HG03039 (cell line): ENCODE data around the gene RAI1.
"Not testable (repeated sequence)": the region's sequence is repeated elsewhere in the genome, so short reads cannot be mapped to it uniquely, and the experiment has no call there.

ENCODE experiments used
- ATAC-seq: cut with Tn5 transposase; IDR thresholded peaks from one replicate; pipeline ENCODE4 v1.9.1; 2021; ENCODE audit warnings: mild to moderate bottlenecking, moderate library complexity; ENCODE audit not compliant: unreplicated experiment

The RAI1 gene

GRCh38 chr17:17663160-17664063, 17.8 kb upstream of the RAI1 start:
- peak; percentile 87 for ATAC-seq

DNA sequence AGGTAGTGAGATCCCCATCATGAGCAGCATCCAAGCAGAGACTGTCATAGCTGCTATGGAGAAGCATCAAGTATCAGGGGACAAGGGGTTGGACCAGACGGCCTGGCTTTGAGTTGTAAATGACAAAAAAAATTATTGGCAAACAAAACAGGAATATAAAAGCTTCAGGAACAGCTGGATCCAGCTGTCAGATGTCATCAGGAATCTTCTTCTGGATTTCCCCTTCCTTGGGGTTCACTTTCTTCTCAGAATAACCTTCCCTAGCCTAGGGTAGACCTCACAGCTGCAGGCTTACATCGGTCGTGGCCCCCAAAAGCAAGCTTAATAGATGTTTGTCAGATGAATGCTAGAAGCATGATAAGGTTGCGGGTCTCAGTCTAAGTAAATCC, 17.2 kb upstream of the RAI1 start:
- no peak for ATAC-seq

- no peak for ATAC-seq
These were observed 16.0 kb upstream of the RAI1 start for GRCh38 chr17:17665255-17665654.

GRCh38 chr17:17666111-17666714, 15.0 kb upstream of the RAI1 start:
- no peak for ATAC-seq

DNA sequence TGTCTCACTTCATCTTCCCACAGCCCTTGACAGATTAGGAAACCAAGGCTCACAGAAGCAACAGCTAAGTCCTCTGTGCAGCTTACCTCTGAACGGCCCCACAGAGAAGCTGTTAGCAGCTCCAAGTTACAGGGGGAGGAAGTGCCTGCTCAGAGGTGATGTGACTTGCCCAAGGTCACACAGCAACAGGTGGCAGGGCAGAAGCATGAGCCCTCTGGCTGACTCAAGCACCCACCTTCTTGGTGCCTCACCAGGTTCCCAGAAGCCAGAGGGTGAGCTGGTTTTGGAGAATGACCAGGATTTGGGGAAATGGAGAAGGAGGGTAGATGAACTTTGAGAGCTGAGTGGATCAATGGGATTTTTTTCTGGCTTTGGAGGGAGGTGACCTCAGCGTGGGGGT, 14.0 kb upstream of the RAI1 start:
- no peak for ATAC-seq

DNA sequence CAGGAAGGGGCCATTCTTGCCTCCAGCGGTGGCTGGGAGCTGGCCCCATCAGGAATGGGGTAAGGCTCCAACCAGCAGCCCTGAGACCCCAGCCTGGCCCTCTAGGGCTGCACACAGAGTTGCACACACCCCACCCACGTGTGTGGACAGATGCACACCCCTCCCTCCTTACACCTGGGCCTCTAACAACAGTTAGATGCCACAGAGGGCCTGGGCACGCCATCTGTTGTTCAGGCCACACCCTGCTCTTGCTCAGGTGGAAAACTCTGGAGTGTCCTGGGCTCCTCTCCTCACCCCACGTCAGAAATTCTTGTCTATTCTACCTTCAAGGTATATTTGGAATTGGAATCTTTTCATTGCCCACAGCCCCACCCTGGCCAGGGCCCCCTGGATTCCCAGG, 13.3 kb upstream of the RAI1 start:
- no peak for ATAC-seq

- ATAC-seq = no peak
These were observed 12.9 kb upstream of the RAI1 start for GRCh38 chr17:17668358-17668757.

GRCh38 chr17:17668775-17669579, 12.3 kb upstream of the RAI1 start:
- no peak for ATAC-seq

- ATAC-seq = no peak
These were observed 11.6 kb upstream of the RAI1 start for GRCh38 chr17:17669580-17670235.

DNA sequence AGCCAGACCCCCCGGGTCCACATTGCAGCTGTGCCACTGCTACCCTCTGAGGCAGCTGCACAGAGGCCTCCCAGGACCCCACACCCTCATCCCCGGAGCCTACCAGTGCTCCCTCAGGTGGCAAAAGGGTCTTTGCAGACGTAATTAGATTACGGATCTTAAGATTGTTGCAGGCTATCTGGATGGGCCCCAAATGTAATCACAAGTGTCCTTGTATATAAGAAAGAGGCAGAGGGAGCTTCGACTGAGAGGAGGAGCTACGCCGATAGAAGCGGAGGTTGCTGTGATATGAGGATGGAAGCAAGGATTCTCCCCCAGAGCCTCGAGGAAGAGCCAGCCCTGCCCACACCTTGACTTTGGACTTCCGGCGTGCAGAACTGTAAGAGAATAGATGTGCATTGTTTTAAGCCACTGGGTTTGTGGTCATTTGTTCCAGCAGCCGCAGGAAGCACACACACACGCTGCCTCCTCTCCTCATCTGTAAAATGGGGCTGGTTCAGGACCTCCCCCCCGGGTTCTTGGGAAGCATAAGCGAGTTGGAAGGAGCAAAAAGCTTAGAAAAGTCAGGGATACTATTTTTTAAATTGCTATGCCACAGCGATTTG, 10.5 kb upstream of the RAI1 start:
- no peak for ATAC-seq

- ATAC-seq = no peak
These were observed 9.7 kb upstream of the RAI1 start for GRCh38 chr17:17671369-17672129.

DNA sequence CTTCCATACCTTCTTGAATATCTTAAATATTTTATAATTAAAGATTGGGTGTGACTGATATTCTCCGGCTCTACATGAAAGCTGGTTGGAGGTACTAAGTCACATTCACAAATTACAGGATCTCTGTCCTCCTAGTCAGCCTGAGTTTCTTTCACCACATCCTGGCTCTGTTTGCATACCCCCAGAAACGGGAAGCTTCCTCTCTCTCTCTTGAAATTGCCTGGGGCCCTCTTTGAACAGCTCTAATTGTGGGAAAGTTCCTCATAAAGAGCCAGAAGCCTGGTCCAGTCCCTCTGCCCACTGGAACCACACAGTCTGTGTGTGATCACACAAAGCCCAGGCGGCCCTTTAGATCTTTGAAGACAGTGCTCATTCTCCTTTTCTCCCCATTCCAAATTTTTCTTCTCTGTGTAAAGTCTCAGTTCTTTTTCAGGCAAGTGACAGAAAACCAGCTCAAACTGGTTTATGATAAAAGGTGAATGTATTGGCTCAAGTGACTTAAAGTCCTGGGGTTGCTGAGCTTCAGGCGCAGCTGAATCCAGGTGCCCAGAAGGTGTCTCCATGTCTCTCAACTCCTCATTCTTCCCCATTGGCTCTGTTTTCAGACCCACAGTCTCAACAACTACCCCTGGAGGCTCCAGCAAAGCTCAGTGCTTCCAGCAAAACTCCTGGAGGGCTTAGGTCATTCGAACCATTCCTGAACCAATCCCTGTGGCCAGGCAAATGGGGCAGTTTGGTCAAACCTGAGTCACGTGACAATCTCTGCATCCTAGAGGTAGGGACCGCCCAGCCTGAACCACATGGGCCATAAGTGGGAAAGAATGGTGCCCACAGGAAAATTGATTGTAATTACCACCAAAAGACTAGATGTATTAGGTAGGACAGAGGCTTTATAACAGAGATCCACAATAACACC, 8.5 kb upstream of the RAI1 start:
- no peak for ATAC-seq

- ATAC-seq = no peak
These were observed 5.8 kb upstream of the RAI1 start for GRCh38 chr17:17675416-17675815.

DNA sequence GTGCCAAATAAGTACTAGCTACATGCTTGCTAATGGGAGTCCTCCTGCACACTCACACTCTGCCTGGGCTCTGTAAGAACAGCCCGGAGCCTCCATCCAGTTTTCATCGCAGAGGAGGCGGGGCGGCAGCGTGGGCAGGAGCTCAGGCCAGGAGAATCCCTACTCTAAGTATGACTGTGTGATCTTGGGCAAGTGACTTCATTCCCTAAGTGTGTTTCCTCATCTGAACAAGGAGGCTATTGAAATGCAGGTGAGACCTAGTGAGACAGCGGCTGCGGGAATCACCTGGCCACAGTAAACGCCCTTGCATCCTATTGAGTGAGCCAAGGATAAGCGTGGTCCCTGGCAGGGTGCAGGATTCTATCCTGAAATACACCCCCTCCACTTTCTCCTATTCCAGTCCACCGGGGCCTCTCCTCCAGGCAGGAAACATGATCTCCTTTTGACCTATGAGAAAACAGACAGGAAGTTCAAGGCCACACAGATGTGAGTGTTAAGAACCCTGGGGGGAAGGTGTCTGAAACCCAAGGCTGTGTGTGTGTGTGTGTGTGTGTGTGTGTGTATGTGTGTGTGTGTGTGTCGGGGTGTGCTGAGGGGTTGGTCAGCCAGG, 5.2 kb upstream of the RAI1 start:
- no peak for ATAC-seq

- ATAC-seq = no peak
These were observed 4.5 kb upstream of the RAI1 start for GRCh38 chr17:17676752-17677151.

- ATAC-seq = no peak
These were observed 3.8 kb upstream of the RAI1 start for GRCh38 chr17:17677299-17678040.

- not testable (repeated sequence) for ATAC-seq
These were observed 3.1 kb upstream of the RAI1 start for GRCh38 chr17:17678063-17678699.
